Measurements from ENCODE around the gene SERF2.
A peak's percentile ranks its signal among the peaks of the same experiment; 100 is the strongest.
"Not testable (repeated sequence)": the region's sequence is repeated elsewhere in the genome, so short reads cannot be mapped to it uniquely, and the experiment has no call there.

Gene SERF2

GRCh38 chr15:43800286-43801141, 8.4 kb downstream of the SERF2 start, which contains the start of gene HYPK:
TSS of gene HYPK (plus strand) at chr15:43800599. CDS start at chr15:43800623, 24 bp downstream.
- DNase-seq (ENCODE audit: extremely low read depth, low read depth), result peak; percentile 72
- TF ChIP-seq CTCF (IDR thresholded peaks at IDR 0.05; ENCODE audit: low read depth, low read length), result no peak

GRCh38 chr15:43802676-43803075, 10.6 kb downstream of the SERF2 start:
- not testable (repeated sequence) for DNase-seq (ENCODE audit: extremely low read depth, low read depth)

GRCh38 chr15:43808435-43808950, 16.4 kb downstream of the SERF2 start:
- no peak for TF ChIP-seq CTCF (IDR thresholded peaks at IDR 0.05; ENCODE audit: low read depth, low read length)
- no peak for DNase-seq (ENCODE audit: extremely low read depth, low read depth)

GRCh38 chr15:43808960-43809678, 17.0 kb downstream of the SERF2 start:
- no peak for TF ChIP-seq CTCF (IDR thresholded peaks at IDR 0.05; ENCODE audit: low read depth, low read length)
- no peak for DNase-seq (ENCODE audit: extremely low read depth, low read depth)

- DNase-seq (ENCODE audit: extremely low read depth, low read depth), result not testable (repeated sequence)
These were observed 22.9 kb downstream of the SERF2 start for GRCh38 chr15:43815064-43815463.

GRCh38 chr15:43821505-43821904, 29.4 kb downstream of the SERF2 start:
- no peak for TF ChIP-seq CTCF (IDR thresholded peaks at IDR 0.05; ENCODE audit: low read depth, low read length)

GRCh38 chr15:43824302-43825246, 32.5 kb downstream of the SERF2 start, which contains the start of gene MFAP1:
TSS of gene MFAP1 (minus strand) at chr15:43824690. CDS start at chr15:43824569, 121 bp downstream.
- TF ChIP-seq CTCF (IDR thresholded peaks at IDR 0.05; ENCODE audit: low read depth, low read length), result no peak
- peak; percentile 94 for DNase-seq (ENCODE audit: extremely low read depth, low read depth)

More at GRCh38 chr15:43821505-43821904, 29.4 kb downstream of the SERF2 start:
- no peak for DNase-seq (ENCODE audit: extremely low read depth, low read depth)

- DNase-seq (ENCODE audit: extremely low read depth, low read depth), result not testable (repeated sequence)
These were observed 33.2 kb downstream of the SERF2 start for GRCh38 chr15:43825305-43825704.

Measured in AG09319 (cell line).